ENCODE data around the gene TYRO3.

- no peak for TF ChIP-seq POLR2A (IDR thresholded peaks at IDR 0.05; ENCODE audit: low read length)
- no peak for TF ChIP-seq GATA1 (IDR thresholded peaks at IDR 0.05; ENCODE audit: low read depth, low read length)
These were observed 15.1 kb downstream of the TYRO3 start for GRCh38 chr15:41574158-41574557.

All from erythroblast (primary cell).